GM11168 (cell line): ENCODE data around the gene ZNF524.
"Not testable (repeated sequence)": the region's sequence is repeated elsewhere in the genome, so short reads cannot be mapped to it uniquely, and the experiment has no call there.

ENCODE experiments used
- in situ Hi-C: fragments of 300-500 bp; cut with MboI; formaldehyde crosslinking; loops from one replicate; pipeline ENCODE4 v1.12.0; 2022; ENCODE audit warnings: low sequenced_read_pairs; ENCODE audit not compliant: unreplicated experiment

The ZNF524 gene

GRCh38 chr19:55599842-55600661 is at the start of gene ZNF524:
Gene ZNF524, plus strand, starts transcription at chr19:55600288. Its CDS starts 1,825 bp downstream, at chr19:55602113.
- in situ Hi-C loops, result no loop called here

GRCh38 chr19:55550321-55550650 is 49.8 kb upstream of the ZNF524 start:
- in situ Hi-C loops, result no loop called here

- in situ Hi-C loops, result no loop called here
Observed at GRCh38 chr19:55552206-55552605, 47.9 kb upstream of the ZNF524 start.

GRCh38 chr19:55552620-55553019 is 47.5 kb upstream of the ZNF524 start:
- in situ Hi-C loops, result no loop called here

GRCh38 chr19:55553217-55554182 is 46.6 kb upstream of the ZNF524 start:
- in situ Hi-C loops, result no loop called here

- in situ Hi-C loops, result no loop called here
Observed at GRCh38 chr19:55554302-55554701, 45.8 kb upstream of the ZNF524 start.

- in situ Hi-C loops, result no loop called here
Observed at GRCh38 chr19:55554741-55555152, 45.3 kb upstream of the ZNF524 start.

- in situ Hi-C loops, result no loop called here
Observed at GRCh38 chr19:55559684-55560083, 40.4 kb upstream of the ZNF524 start.

GRCh38 chr19:55563261-55563690 is 36.8 kb upstream of the ZNF524 start:
- in situ Hi-C loops, result no loop called here

GRCh38 chr19:55566823-55567222 is 33.3 kb upstream of the ZNF524 start:
- in situ Hi-C loops, result no loop called here

- in situ Hi-C loops, result no loop called here
Observed at GRCh38 chr19:55567708-55568328, 32.3 kb upstream of the ZNF524 start.

GRCh38 chr19:55569477-55569876 is 30.6 kb upstream of the ZNF524 start:
- in situ Hi-C loops, result not testable (repeated sequence)

GRCh38 chr19:55573929-55574328 is 26.2 kb upstream of the ZNF524 start:
- in situ Hi-C loops, result not testable (repeated sequence)

GRCh38 chr19:55576746-55577145 is 23.3 kb upstream of the ZNF524 start:
- in situ Hi-C loops, result no loop called here

GRCh38 chr19:55578031-55578760 is 21.9 kb upstream of the ZNF524 start:
- in situ Hi-C loops, result no loop called here

- in situ Hi-C loops, result no loop called here
Observed at GRCh38 chr19:55578761-55579747, 21.0 kb upstream of the ZNF524 start.

- in situ Hi-C loops, result no loop called here
Observed at GRCh38 chr19:55579766-55580621, 20.1 kb upstream of the ZNF524 start.

- in situ Hi-C loops, result no loop called here
Observed at GRCh38 chr19:55580628-55581144, 19.4 kb upstream of the ZNF524 start, which contains the start of gene ZNF579. Gene ZNF579, minus strand, starts transcription at chr19:55580848. Its CDS starts 1,209 bp downstream, at chr19:55579639.
